Measurements from ENCODE around the gene ROR2. TPM values are rescaled to one million over a fixed set of nuclear protein-coding genes. Genes with fewer than 3 reads are reported as not detected.

The ROR2 gene
- total and polyA plus RNA-seq, 2 donors, result 4.5 to 7.1 TPM

GRCh38 chr9:91818225-91818585, 131.8 kb downstream of the ROR2 start:
- peaks cover 0 to 28% of the 10 kb centered on the region in 2 donors for H3K4me1 ChIP-seq (ENCODE audit: control insufficient read depth in 2 of 2, insufficient read depth in 2 of 2, low read length in 2 of 2)
- WGBS, result 69% methylated on average over 3 of the region's 3 CpGs
- H3K4me3 ChIP-seq (ENCODE audit: low read length in 2 of 2), result no peak overlapping the region
- no peak for DNase-seq (ENCODE audit: low read depth in 6 of 9, low spot score in 9 of 9)
- H3K27me3 ChIP-seq (ENCODE audit: control insufficient read depth in 2 of 2, insufficient read depth in 1 of 2, low read length in 1 of 2), result no peaks in the 10 kb centered on the region
- no peaks in the 10 kb centered on the region for H3K9me3 ChIP-seq (ENCODE audit: control insufficient read depth in 2 of 2, insufficient read depth in 1 of 2, low read length in 1 of 2)
- no peak overlapping the region for H3K27ac ChIP-seq (ENCODE audit: low read depth in 1 of 2, low read length in 1 of 2)
- no peaks in the 10 kb centered on the region for H3K36me3 ChIP-seq (ENCODE audit: control insufficient read depth in 2 of 2, insufficient read depth in 2 of 2, low read length in 1 of 2)

GRCh38 chr9:91817493-91818224, 132.4 kb downstream of the ROR2 start:
- H3K4me3 ChIP-seq (ENCODE audit: low read length in 2 of 2), result no peak overlapping the region
- no peaks in the 10 kb centered on the region for H3K36me3 ChIP-seq (ENCODE audit: control insufficient read depth in 2 of 2, insufficient read depth in 2 of 2, low read length in 1 of 2)
- no peaks in the 10 kb centered on the region for H3K27me3 ChIP-seq (ENCODE audit: control insufficient read depth in 2 of 2, insufficient read depth in 1 of 2, low read length in 1 of 2)
- no peaks in the 10 kb centered on the region for H3K9me3 ChIP-seq (ENCODE audit: control insufficient read depth in 2 of 2, insufficient read depth in 1 of 2, low read length in 1 of 2)
- no peak for DNase-seq (ENCODE audit: low read depth in 6 of 9, low spot score in 9 of 9)
- 69% methylated on average over 20 of the region's 20 CpGs for WGBS
- H3K27ac ChIP-seq (ENCODE audit: low read depth in 1 of 2, low read length in 1 of 2), result peak overlapping the region; percentile 53 to 62
- peaks cover 0 to 28% of the 10 kb centered on the region in 2 donors for H3K4me1 ChIP-seq (ENCODE audit: control insufficient read depth in 2 of 2, insufficient read depth in 2 of 2, low read length in 2 of 2)

- Histone ChIP-seq H3K36me3 (ENCODE audit: control insufficient read depth in 2 of 2, insufficient read depth in 2 of 2, low read length in 1 of 2) (no peaks in the 10 kb centered on the region), H3K4me1 (ENCODE audit: control insufficient read depth in 2 of 2, insufficient read depth in 2 of 2, low read length in 2 of 2) (peaks cover 0 to 28% of the 10 kb centered on the region in 2 donors), H3K27me3 (ENCODE audit: control insufficient read depth in 2 of 2, insufficient read depth in 1 of 2, low read length in 1 of 2) (no peaks in the 10 kb centered on the region), H3K9me3 (ENCODE audit: control insufficient read depth in 2 of 2, insufficient read depth in 1 of 2, low read length in 1 of 2) (no peaks in the 10 kb centered on the region), H3K27ac (ENCODE audit: low read depth in 1 of 2, low read length in 1 of 2) (peak overlapping the region in 1 of 2 donors; percentile 53), H3K4me3 (ENCODE audit: low read length in 2 of 2) (no peak overlapping the region)
- 94% methylated on average over 8 of the region's 8 CpGs for WGBS
- DNase-seq (ENCODE audit: low read depth in 6 of 9, low spot score in 9 of 9), result no peak
These were observed 132.9 kb downstream of the ROR2 start for GRCh38 chr9:91817106-91817492.

GRCh38 chr9:91816356-91816755, 133.7 kb downstream of the ROR2 start:
- DNase-seq (ENCODE audit: low read depth in 6 of 9, low spot score in 9 of 9), result no peak
- Histone ChIP-seq H3K4me1 (ENCODE audit: control insufficient read depth in 2 of 2, insufficient read depth in 2 of 2, low read length in 2 of 2) (peaks cover 0 to 28% of the 10 kb centered on the region in 2 donors), H3K27ac (ENCODE audit: low read depth in 1 of 2, low read length in 1 of 2) (no peak overlapping the region), H3K9me3 (ENCODE audit: control insufficient read depth in 2 of 2, insufficient read depth in 1 of 2, low read length in 1 of 2) (no peaks in the 10 kb centered on the region), H3K36me3 (ENCODE audit: control insufficient read depth in 2 of 2, insufficient read depth in 2 of 2, low read length in 1 of 2) (no peaks in the 10 kb centered on the region), H3K4me3 (ENCODE audit: low read length in 2 of 2) (no peak overlapping the region), H3K27me3 (ENCODE audit: control insufficient read depth in 2 of 2, insufficient read depth in 1 of 2, low read length in 1 of 2) (no peaks in the 10 kb centered on the region)
- WGBS, result 94% methylated on average over 9 of the region's 9 CpGs

- Histone ChIP-seq H3K27me3 (ENCODE audit: control insufficient read depth in 2 of 2, insufficient read depth in 1 of 2, low read length in 1 of 2) (no peaks in the 10 kb centered on the region), H3K4me3 (ENCODE audit: low read length in 2 of 2) (no peak overlapping the region), H3K9me3 (ENCODE audit: control insufficient read depth in 2 of 2, insufficient read depth in 1 of 2, low read length in 1 of 2) (no peaks in the 10 kb centered on the region), H3K4me1 (ENCODE audit: control insufficient read depth in 2 of 2, insufficient read depth in 2 of 2, low read length in 2 of 2) (peaks cover 0 to 31% of the 10 kb centered on the region in 2 donors), H3K27ac (ENCODE audit: low read depth in 1 of 2, low read length in 1 of 2) (no peak overlapping the region), H3K36me3 (ENCODE audit: control insufficient read depth in 2 of 2, insufficient read depth in 2 of 2, low read length in 1 of 2) (no peaks in the 10 kb centered on the region)
- 98% methylated on average over 10 of the region's 10 CpGs for WGBS
- DNase-seq (ENCODE audit: low read depth in 6 of 9, low spot score in 9 of 9), result no peak
These were observed 134.1 kb downstream of the ROR2 start for GRCh38 chr9:91815896-91816295.

GRCh38 chr9:91814753-91815152, 135.3 kb downstream of the ROR2 start:
- Histone ChIP-seq H3K4me3 (ENCODE audit: low read length in 2 of 2) (no peak overlapping the region), H3K4me1 (ENCODE audit: control insufficient read depth in 2 of 2, insufficient read depth in 2 of 2, low read length in 2 of 2) (peaks cover 0 to 32% of the 10 kb centered on the region in 2 donors), H3K27ac (ENCODE audit: low read depth in 1 of 2, low read length in 1 of 2) (no peak overlapping the region), H3K36me3 (ENCODE audit: control insufficient read depth in 2 of 2, insufficient read depth in 2 of 2, low read length in 1 of 2) (no peaks in the 10 kb centered on the region), H3K27me3 (ENCODE audit: control insufficient read depth in 2 of 2, insufficient read depth in 1 of 2, low read length in 1 of 2) (no peaks in the 10 kb centered on the region), H3K9me3 (ENCODE audit: control insufficient read depth in 2 of 2, insufficient read depth in 1 of 2, low read length in 1 of 2) (no peaks in the 10 kb centered on the region)
- no peak for DNase-seq (ENCODE audit: low read depth in 6 of 9, low spot score in 9 of 9)
- 93% methylated on average over 8 of the region's 8 CpGs for WGBS

- Histone ChIP-seq H3K27me3 (ENCODE audit: control insufficient read depth in 2 of 2, insufficient read depth in 1 of 2, low read length in 1 of 2) (no peaks in the 10 kb centered on the region), H3K4me1 (ENCODE audit: control insufficient read depth in 2 of 2, insufficient read depth in 2 of 2, low read length in 2 of 2) (peaks cover 0 to 32% of the 10 kb centered on the region in 2 donors)
These were observed 135.8 kb downstream of the ROR2 start for GRCh38 chr9:91814201-91814600.

GRCh38 chr9:91813176-91813795, 136.7 kb downstream of the ROR2 start:
- H3K27me3 ChIP-seq (ENCODE audit: control insufficient read depth in 2 of 2, insufficient read depth in 1 of 2, low read length in 1 of 2), result no peaks in the 10 kb centered on the region

More at GRCh38 chr9:91814201-91814600, 135.8 kb downstream of the ROR2 start:
- Histone ChIP-seq H3K4me3 (ENCODE audit: low read length in 2 of 2) (no peak overlapping the region), H3K36me3 (ENCODE audit: control insufficient read depth in 2 of 2, insufficient read depth in 2 of 2, low read length in 1 of 2) (no peaks in the 10 kb centered on the region), H3K9me3 (ENCODE audit: control insufficient read depth in 2 of 2, insufficient read depth in 1 of 2, low read length in 1 of 2) (no peaks in the 10 kb centered on the region), H3K27ac (ENCODE audit: low read depth in 1 of 2, low read length in 1 of 2) (no peak overlapping the region)
- no peak for DNase-seq (ENCODE audit: low read depth in 6 of 9, low spot score in 9 of 9)
- WGBS, result 93% methylated on average over 9 of the region's 9 CpGs

GRCh38 chr9:91812191-91812590, 137.8 kb downstream of the ROR2 start:
- Histone ChIP-seq H3K4me1 (ENCODE audit: control insufficient read depth in 2 of 2, insufficient read depth in 2 of 2, low read length in 2 of 2) (peaks cover 0 to 20% of the 10 kb centered on the region in 2 donors), H3K4me3 (ENCODE audit: low read length in 2 of 2) (no peak overlapping the region), H3K27ac (ENCODE audit: low read depth in 1 of 2, low read length in 1 of 2) (no peak overlapping the region), H3K9me3 (ENCODE audit: control insufficient read depth in 2 of 2, insufficient read depth in 1 of 2, low read length in 1 of 2) (no peaks in the 10 kb centered on the region), H3K36me3 (ENCODE audit: control insufficient read depth in 2 of 2, insufficient read depth in 2 of 2, low read length in 1 of 2) (no peaks in the 10 kb centered on the region), H3K27me3 (ENCODE audit: control insufficient read depth in 2 of 2, insufficient read depth in 1 of 2, low read length in 1 of 2) (no peaks in the 10 kb centered on the region)
- DNase-seq (ENCODE audit: low read depth in 6 of 9, low spot score in 9 of 9), result no peak
- 98% methylated on average over 14 of the region's 14 CpGs for WGBS

More at GRCh38 chr9:91813176-91813795, 136.7 kb downstream of the ROR2 start:
- no peaks in the 10 kb centered on the region for H3K9me3 ChIP-seq (ENCODE audit: control insufficient read depth in 2 of 2, insufficient read depth in 1 of 2, low read length in 1 of 2)
- no peak overlapping the region for H3K27ac ChIP-seq (ENCODE audit: low read depth in 1 of 2, low read length in 1 of 2)
- H3K4me1 ChIP-seq (ENCODE audit: control insufficient read depth in 2 of 2, insufficient read depth in 2 of 2, low read length in 2 of 2), result peaks cover 0 to 27% of the 10 kb centered on the region in 2 donors
- no peak overlapping the region for H3K4me3 ChIP-seq (ENCODE audit: low read length in 2 of 2)
- no peaks in the 10 kb centered on the region for H3K36me3 ChIP-seq (ENCODE audit: control insufficient read depth in 2 of 2, insufficient read depth in 2 of 2, low read length in 1 of 2)
- no peak for DNase-seq (ENCODE audit: low read depth in 6 of 9, low spot score in 9 of 9)
- 97% methylated on average over 11 of the region's 11 CpGs for WGBS
